Neural progenitor cell (in vitro differentiated cells): Measurements from ENCODE around the gene ATP13A3. TPM values are rescaled to one million over a fixed set of nuclear protein-coding genes. Genes with fewer than 3 reads are reported as not detected.
"Not testable (repeated sequence)": the region's sequence is repeated elsewhere in the genome, so short reads cannot be mapped to it uniquely, and the experiment has no call there.

Experiments used
- DNase-seq: peaks from one replicate; pipeline ENCODE4 v3.0.0-alpha.2; 2016; ENCODE audit warnings: low spot score
- H2AFZ ChIP-seq: fragments of 200-600 bp; sonication (generic); replicated peaks from 2 replicates; pipeline ENCODE4 v1.6.1; 2016; ENCODE audit warnings: antibody characterized with exemption
- H3F3A ChIP-seq: fragments of 200-600 bp; sonication (generic); 2 replicates; pipeline ENCODE4 v1.6.1; 2016; ENCODE audit warnings: antibody characterized with exemption, low read depth
- H3K27ac ChIP-seq: fragments of 200-600 bp; sonication (generic); 2 replicates; pipeline ENCODE4 v1.5.1; 2016; ENCODE audit warnings: mild to moderate bottlenecking
- H3K27me3 ChIP-seq: fragments of 200-600 bp; sonication (generic); 2 replicates; pipeline ENCODE4 v1.6.1; 2016; ENCODE audit warnings: mild to moderate bottlenecking, moderate library complexity
- H3K36me3 ChIP-seq: fragments of 200-600 bp; sonication (generic); 2 replicates; pipeline ENCODE4 v1.5.1; 2016
- H3K4me1 ChIP-seq: fragments of 200-600 bp; sonication (generic); 2 replicates; pipeline ENCODE4 v1.6.1; 2016; ENCODE audit warnings: mixed run types
- H3K4me2 ChIP-seq: fragments of 200-600 bp; sonication (generic); 2 replicates; pipeline ENCODE4 v1.6.1; 2016
- H3K4me3 ChIP-seq: fragments of 200-600 bp; sonication (generic); 2 replicates; pipeline ENCODE4 v1.5.1; 2016
- H3K79me2 ChIP-seq: fragments of 200-600 bp; sonication (generic); 2 replicates; pipeline ENCODE4 v1.6.1; 2016; ENCODE audit warnings: low read depth
- H3K9ac ChIP-seq: fragments of 200-600 bp; sonication (generic); 2 replicates; pipeline ENCODE4 v1.6.1; 2016
- H3K9me3 ChIP-seq: fragments of 200-600 bp; sonication (generic); 2 replicates; pipeline ENCODE4 v1.5.1; 2016; ENCODE audit warnings: low read depth
- H4K20me1 ChIP-seq: fragments of 200-600 bp; sonication (generic); 2 replicates; pipeline ENCODE4 v1.6.1; 2016; ENCODE audit warnings: low read depth
- H3K27ac Mint-ChIP-seq: 3 replicates; pipeline ENCODE4 v1.8.0; 2021; ENCODE audit warnings: mixed read lengths
- H3K27me3 Mint-ChIP-seq: 2 replicates; pipeline ENCODE4 v1.8.0; 2022; ENCODE audit warnings: low read depth, mild to moderate bottlenecking, inconsistent platforms, moderate library complexity, mixed read lengths; ENCODE audit not compliant: insufficient read depth
- H3K36me3 Mint-ChIP-seq: 3 replicates; pipeline ENCODE4 v1.8.0; 2021; ENCODE audit warnings: mixed read lengths
- H3K4me1 Mint-ChIP-seq: 3 replicates; pipeline ENCODE4 v1.8.0; 2021; ENCODE audit warnings: mixed read lengths
- H3K4me3 Mint-ChIP-seq: 3 replicates; pipeline ENCODE4 v1.8.0; 2021; ENCODE audit warnings: mild to moderate bottlenecking, moderate library complexity, mixed read lengths
- H3K9me3 Mint-ChIP-seq: 3 replicates; pipeline ENCODE4 v1.8.0; 2020; ENCODE audit warnings: mixed read lengths
- CTCF ChIP-seq: fragments of 200-600 bp; sonication (generic); IDR thresholded peaks from 2 replicates; pipeline ENCODE4 v1.5.1; 2017; ENCODE audit warnings: antibody characterized with exemption, mild to moderate bottlenecking
- EZH2 ChIP-seq: fragments of 200-600 bp; sonication (generic); IDR thresholded peaks from 2 replicates; pipeline ENCODE4 v1.6.1; 2017; ENCODE audit warnings: antibody characterized with exemption, mild to moderate bottlenecking, moderate library complexity
- EZH2phosphoT487 ChIP-seq: fragments of 200-600 bp; sonication (generic); IDR thresholded peaks from 2 replicates; pipeline ENCODE4 v1.6.1; 2017; ENCODE audit warnings: antibody characterized with exemption
- total RNA-seq: library from RNA; depleted of rRNA; stranded (reverse); fragments of >200 nt; gene quantifications from 2 replicates; pipeline ENCODE4 v1.2.3, GENCODE V29; 2015; ENCODE audit warnings: low replicate concordance

The ATP13A3 gene
- 105 and 113 TPM in 2 replicates for total RNA-seq

GRCh38 chr3:194486540-194487288, at the start of gene ATP13A3:
TSS of gene ATP13A3 (minus strand) at chr3:194487002. CDS start at chr3:194462190, 24,812 bp downstream.
- Histone ChIP-seq H3K79me2 (peaks cover 46% of the 10 kb centered on the region), H3K4me3 (peak within 1 kb of the TSS; percentile 58), H3K4me2 (peak within 1 kb of the TSS; percentile 92), H3K9me3 (no peaks in the 10 kb centered on the region), H3F3A (no peaks in the 10 kb centered on the region), H2AFZ (peak within 1 kb of the TSS; percentile 74), H4K20me1 (peaks cover 28% of the 10 kb centered on the region), H3K9ac (peak within 1 kb of the TSS; percentile 76), H3K27ac (peak within 1 kb of the TSS; percentile 85), H3K36me3 (no peaks in the 10 kb centered on the region), H3K4me1 (peaks cover 7% of the 10 kb centered on the region), H3K27me3 (no peaks in the 10 kb centered on the region)
- Mint-ChIP-seq H3K4me1 (peaks cover 9% of the 10 kb centered on the region), H3K27ac (peak within 1 kb of the TSS; percentile 67), H3K27me3 (peaks cover 8% of the 10 kb centered on the region), H3K9me3 (peaks cover 8% of the 10 kb centered on the region), H3K36me3 (peaks cover 8% of the 10 kb centered on the region), H3K4me3 (peak within 1 kb of the TSS; percentile 95)
- DNase-seq, result peak; percentile 94
- TF ChIP-seq EZH2, result peak; percentile 39
- TF ChIP-seq CTCF, result no peak
- no peak for TF ChIP-seq EZH2phosphoT487

GRCh38 chr3:194535199-194535598, 48.4 kb upstream of the ATP13A3 start:
- H3K27ac ChIP-seq, H3K4me2 ChIP-seq, H3K27ac Mint-ChIP-seq, H3K9ac ChIP-seq, H3K27me3 ChIP-seq, H3K9me3 ChIP-seq, H3F3A ChIP-seq, H3K79me2 ChIP-seq, H3K4me1 ChIP-seq, H3K36me3 ChIP-seq, H4K20me1 ChIP-seq, H2AFZ ChIP-seq, H3K27me3 Mint-ChIP-seq, DNase-seq, H3K4me3 Mint-ChIP-seq, H3K4me1 Mint-ChIP-seq, H3K4me3 ChIP-seq, H3K36me3 Mint-ChIP-seq: not testable (repeated sequence)
- H3K9me3 Mint-ChIP-seq, result peaks cover 26% of the 10 kb centered on the region

GRCh38 chr3:194534243-194534642, 47.4 kb upstream of the ATP13A3 start:
- Mint-ChIP-seq H3K4me1 (no peaks in the 10 kb centered on the region), H3K9me3 (peaks cover 26% of the 10 kb centered on the region), H3K4me3 (no peak overlapping the region), H3K36me3 (peaks cover 2% of the 10 kb centered on the region), H3K27ac (no peak overlapping the region), H3K27me3 (no peaks in the 10 kb centered on the region)
- Histone ChIP-seq H3K36me3 (no peaks in the 10 kb centered on the region), H3F3A (no peaks in the 10 kb centered on the region), H4K20me1 (no peaks in the 10 kb centered on the region), H2AFZ (no peak overlapping the region), H3K4me1 (no peaks in the 10 kb centered on the region), H3K9ac (no peak overlapping the region), H3K4me3 (no peak overlapping the region), H3K27me3 (no peaks in the 10 kb centered on the region), H3K4me2 (no peak overlapping the region), H3K9me3 (no peaks in the 10 kb centered on the region), H3K79me2 (no peaks in the 10 kb centered on the region), H3K27ac (no peak overlapping the region)
- no peak for DNase-seq
- TF ChIP-seq EZH2phosphoT487 (no peak), CTCF (no peak), EZH2 (no peak)

GRCh38 chr3:194532591-194532990, 45.8 kb upstream of the ATP13A3 start:
- Histone ChIP-seq H3K4me2 (no peak overlapping the region), H3K9me3 (no peaks in the 10 kb centered on the region), H2AFZ (no peak overlapping the region), H3K4me1 (no peaks in the 10 kb centered on the region), H4K20me1 (no peaks in the 10 kb centered on the region), H3K36me3 (no peaks in the 10 kb centered on the region), H3K4me3 (no peak overlapping the region), H3K79me2 (no peaks in the 10 kb centered on the region), H3K27me3 (no peaks in the 10 kb centered on the region), H3F3A (no peaks in the 10 kb centered on the region), H3K9ac (no peak overlapping the region), H3K27ac (no peak overlapping the region)
- peaks cover 2% of the 10 kb centered on the region for H3K36me3 Mint-ChIP-seq
- no peak overlapping the region for H3K27ac Mint-ChIP-seq
- TF ChIP-seq EZH2phosphoT487, result no peak
- no peak for TF ChIP-seq CTCF
- no peak for TF ChIP-seq EZH2
- no peak overlapping the region for H3K4me3 Mint-ChIP-seq
- peaks cover 29% of the 10 kb centered on the region for H3K9me3 Mint-ChIP-seq
- no peak for DNase-seq
- H3K27me3 Mint-ChIP-seq, result no peaks in the 10 kb centered on the region
- peaks cover 3% of the 10 kb centered on the region for H3K4me1 Mint-ChIP-seq
